ENCODE data around the gene SLC6A19. TPM values are rescaled to one million over a fixed set of nuclear protein-coding genes. Genes with fewer than 3 reads are reported as not detected.
A peak's percentile ranks its signal among the peaks of the same experiment; 100 is the strongest.

The SLC6A19 gene
- total and polyA plus RNA-seq, 9 of the 15 experiments (the other 6 are each of a cell fraction or from before 2014, with no cell fraction given) = 0.03 to 1.6 (median 0.59) TPM

- TF ChIP-seq SP2 (IDR thresholded peaks at IDR 0.05; ENCODE audit: extremely low read depth, low read depth, low read length, poor library complexity, severe bottlenecking) (no peak), CXXC5 (CRISPR knock-in tag; IDR thresholded peaks at IDR 0.05) (peak; percentile 75), IRF1 (CRISPR knock-in tag; IDR thresholded peaks at IDR 0.05; ENCODE audit: borderline replicate concordance) (no peak), ETV5 (CRISPR knock-in tag; IDR thresholded peaks at IDR 0.05; ENCODE audit: low read depth) (0 out of 2 replicates have a peak, but pooled peaks have one; percentile 4), GATA2 (CRISPR knock-in tag; IDR thresholded peaks at IDR 0.05) (no peak), OTX1 (CRISPR knock-in tag; IDR thresholded peaks at IDR 0.05) (peak; percentile 94), THRAP3 (IDR thresholded peaks at IDR 0.05; ENCODE audit: borderline replicate concordance) (peak; percentile 94; the same call in 1 of the 2 replicates), CHD4 (IDR thresholded peaks at IDR 0.05; ENCODE audit: insufficient read depth, insufficient replicate concordance, low read depth, low read length, poor library complexity, severe bottlenecking) (peak; percentile 72), ESRRB (CRISPR knock-in tag; IDR thresholded peaks at IDR 0.05; ENCODE audit: borderline replicate concordance) (no peak), ETS1 (conservative IDR thresholded peaks at IDR 0.05; ENCODE audit: control insufficient read depth, low read depth, low read length) (0 out of 2 replicates have a peak, but pooled peaks have one; percentile 19), ZNF318 (IDR thresholded peaks at IDR 0.05; ENCODE audit: borderline replicate concordance in 1 of 2, low read depth in 1 of 2) (peak in 1 of 2 experiments; percentile 70; a peak in 2 of 4 replicates), CBX8 (IDR thresholded peaks at IDR 0.05; ENCODE audit: borderline replicate concordance, extremely low read depth, low read depth, low read length, poor library complexity, severe bottlenecking) (no peak), ZNF408 (CRISPR knock-in tag; IDR thresholded peaks at IDR 0.05; ENCODE audit: low read depth) (no peak), SMAD3 (CRISPR knock-in tag; conservative IDR thresholded peaks at IDR 0.05) (peak; percentile 80)
Measured at GRCh38 chr5:1199649-1200494, 1.5 kb upstream of the SLC6A19 start (continued).

Measured in K562 (cell line).